HG03066 (cell line): ENCODE measurements around the gene P2RY14.
"Not testable (repeated sequence)": the region's sequence is repeated elsewhere in the genome, so short reads cannot be mapped to it uniquely, and the experiment has no call there.

Source experiments
- ATAC-seq: cut with Tn5 transposase; IDR thresholded peaks from one replicate; pipeline ENCODE4 v1.9.1; 2021; ENCODE audit warnings: low read depth; ENCODE audit not compliant: unreplicated experiment

The P2RY14 gene

GRCh38 chr3:151265166-151265565 lies 13.2 kb downstream of the P2RY14 start:
- no peak for ATAC-seq

GRCh38 chr3:151264605-151265004 lies 13.7 kb downstream of the P2RY14 start:
- no peak for ATAC-seq

DNA sequence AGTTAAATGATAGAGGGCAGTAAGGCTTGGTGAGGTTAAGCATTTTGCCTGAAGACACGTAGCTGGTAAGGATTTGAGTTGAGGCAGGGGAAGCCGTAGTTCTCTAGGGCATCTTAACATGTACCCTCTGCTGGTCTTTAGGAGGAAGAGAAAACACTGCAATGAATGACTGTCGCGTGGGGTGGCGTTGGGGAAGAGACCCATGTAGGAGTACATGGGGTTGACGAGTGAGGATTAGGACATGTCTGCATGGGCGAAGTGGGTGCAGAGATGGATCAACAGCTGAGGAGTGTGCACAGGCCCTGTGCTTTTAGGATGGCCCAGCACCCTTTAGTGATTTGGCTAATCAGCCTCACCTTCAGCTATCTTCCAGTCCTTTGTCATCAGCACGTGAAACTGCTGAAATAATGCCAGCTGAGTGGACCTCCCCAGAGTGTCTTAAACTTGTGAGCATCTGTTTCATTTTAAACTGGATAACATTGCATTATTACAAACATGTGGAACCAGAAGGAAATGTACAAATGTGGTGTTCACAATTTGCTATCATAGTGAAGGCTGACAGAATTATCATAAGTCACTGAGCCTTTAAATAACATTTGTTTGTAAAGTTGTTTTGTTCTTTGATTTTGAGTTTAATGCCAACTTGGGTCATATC lies 15.3 kb downstream of the P2RY14 start:
- ATAC-seq: no peak

DNA sequence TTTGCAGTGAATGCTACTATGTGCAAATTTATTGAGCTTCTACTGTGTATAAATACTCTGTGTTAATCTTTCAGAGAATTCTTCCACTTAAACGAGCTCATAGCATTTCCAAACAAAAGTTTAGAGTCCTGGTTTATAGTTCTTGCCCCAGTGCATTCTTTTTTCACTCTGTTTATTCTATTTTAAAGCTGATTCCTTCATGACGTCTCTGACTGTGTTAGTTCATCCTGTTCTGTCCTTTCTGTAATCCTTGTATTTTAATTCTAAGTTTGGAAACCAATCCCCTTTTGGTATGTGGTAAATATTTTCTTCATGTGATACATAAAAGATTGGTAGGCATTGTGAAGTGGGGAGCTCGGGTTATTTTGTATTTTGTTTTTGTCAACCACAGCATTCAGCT lies 18.7 kb downstream of the P2RY14 start:
- ATAC-seq: no peak

DNA sequence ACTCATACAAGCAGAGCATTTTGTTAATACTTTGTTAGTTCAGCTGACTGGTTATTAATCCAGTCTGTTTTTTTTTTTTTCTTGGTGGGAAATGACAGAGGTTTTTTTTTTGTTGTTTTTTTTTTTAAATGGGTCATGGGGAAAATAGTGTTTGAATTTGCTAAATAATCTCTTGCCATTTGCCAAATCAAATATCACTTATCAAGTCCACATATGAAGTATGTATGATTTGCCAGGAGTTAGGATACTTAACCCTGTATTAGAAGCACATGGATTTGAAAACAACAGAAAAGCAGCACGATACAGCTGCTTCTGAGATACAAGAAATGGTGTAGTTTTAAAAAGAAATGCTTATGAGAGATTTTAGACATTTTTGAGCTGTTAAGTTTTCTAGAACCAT lies 21.6 kb downstream of the P2RY14 start:
- ATAC-seq: no peak

GRCh38 chr3:151248772-151249337 lies 29.5 kb downstream of the P2RY14 start:
- ATAC-seq: no peak

DNA sequence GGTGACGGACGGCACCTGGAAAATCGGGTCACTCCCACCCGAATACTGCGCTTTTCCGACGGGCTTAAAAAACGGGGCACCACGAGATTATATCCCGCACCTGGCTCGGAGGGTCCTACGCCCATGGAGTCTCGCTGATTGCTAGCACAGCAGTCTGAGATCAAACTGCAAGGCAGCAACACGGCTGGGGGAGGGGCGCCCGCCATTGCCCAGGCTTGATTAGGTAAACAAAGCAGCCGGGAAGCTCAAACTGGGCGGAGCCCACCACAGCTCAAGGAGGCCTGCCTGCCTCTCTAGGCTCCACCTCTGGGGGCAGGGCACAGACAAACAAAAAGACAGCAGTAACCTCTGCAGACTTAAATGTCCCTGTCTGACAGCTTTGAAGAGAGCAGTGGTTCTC lies 36.3 kb downstream of the P2RY14 start:
- not testable (repeated sequence) for ATAC-seq

GRCh38 chr3:151236736-151237135 lies 41.6 kb downstream of the P2RY14 start:
- ATAC-seq: no peak

GRCh38 chr3:151236316-151236715 lies 42.0 kb downstream of the P2RY14 start:
- no peak for ATAC-seq

GRCh38 chr3:151234825-151235224 lies 43.5 kb downstream of the P2RY14 start:
- ATAC-seq: no peak

DNA sequence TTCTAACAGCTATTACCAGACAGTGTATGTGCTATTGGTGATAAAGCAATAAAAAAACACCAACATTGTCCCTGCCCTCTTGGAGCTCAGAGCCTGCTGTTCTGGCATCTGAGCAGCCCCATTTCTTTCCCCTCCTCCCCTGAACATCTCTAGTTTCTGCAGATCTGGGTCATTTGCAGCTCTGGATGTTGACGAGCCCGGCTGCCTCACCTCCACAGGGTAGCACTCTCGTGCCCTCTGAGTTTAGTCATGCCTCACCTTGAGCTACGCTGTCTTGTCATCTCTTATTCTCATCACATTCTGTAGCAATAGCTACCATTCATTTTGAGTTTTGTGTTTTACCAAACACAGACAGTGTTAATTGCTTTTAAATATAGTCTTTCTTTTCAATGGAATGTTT lies 45.4 kb downstream of the P2RY14 start:
- ATAC-seq: no peak

DNA sequence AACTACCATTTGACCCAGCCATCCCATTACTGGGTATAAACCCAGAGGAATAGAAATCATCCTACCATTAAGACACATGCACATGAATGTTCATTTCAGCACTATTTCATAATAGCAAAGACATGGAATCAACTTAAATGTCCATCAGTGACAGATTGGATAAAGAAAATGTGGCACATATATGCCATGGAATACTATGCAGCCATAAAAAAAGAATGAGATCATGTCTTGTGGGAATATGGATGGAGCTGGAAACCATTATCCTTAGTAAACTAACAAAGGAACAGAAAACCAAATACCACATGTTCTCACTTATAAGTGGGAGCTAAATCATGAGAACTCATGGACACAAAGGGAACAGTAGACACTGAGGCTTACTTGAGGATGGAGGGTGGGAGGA lies 45.9 kb downstream of the P2RY14 start:
- not testable (repeated sequence) for ATAC-seq

DNA sequence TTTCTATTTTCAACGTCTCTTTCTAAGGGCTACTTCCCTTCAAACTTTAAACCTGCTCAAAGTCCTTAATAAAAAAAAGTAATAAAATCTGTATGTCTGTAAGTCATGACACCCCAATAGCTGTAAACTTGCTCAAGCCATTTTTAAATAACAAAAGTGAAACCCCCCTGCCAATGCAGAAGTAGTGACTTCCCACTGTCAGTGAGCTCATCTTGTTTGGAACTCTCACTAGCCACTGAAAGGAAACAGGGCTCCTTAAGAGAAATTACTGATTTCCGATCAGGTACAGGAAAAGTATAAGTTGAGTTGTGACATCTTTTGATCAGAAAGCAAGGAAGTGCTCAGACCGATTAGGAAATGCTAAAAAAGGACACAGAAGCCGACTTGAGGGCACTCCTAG lies 47.7 kb downstream of the P2RY14 start:
- ATAC-seq: peak; percentile 49

DNA sequence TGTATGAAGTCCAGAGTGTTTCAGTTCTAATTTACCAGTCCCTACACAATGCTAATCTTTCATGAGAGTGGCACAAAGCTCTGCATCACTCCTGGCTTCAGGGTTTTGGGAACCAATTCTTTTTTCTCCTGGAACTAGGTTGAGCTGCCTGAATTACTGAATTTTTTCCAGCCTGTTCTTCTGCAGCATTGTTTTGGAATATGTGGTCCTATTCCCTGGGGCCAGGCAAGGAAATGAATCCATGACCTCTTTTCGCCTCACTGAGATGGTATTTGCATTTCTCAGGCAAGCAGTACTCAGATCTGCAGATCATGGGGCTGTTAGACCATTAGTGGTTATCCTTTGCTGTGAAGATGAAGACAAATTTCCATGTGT lies 49.7 kb downstream of the P2RY14 start:
- ATAC-seq: no peak

DNA sequence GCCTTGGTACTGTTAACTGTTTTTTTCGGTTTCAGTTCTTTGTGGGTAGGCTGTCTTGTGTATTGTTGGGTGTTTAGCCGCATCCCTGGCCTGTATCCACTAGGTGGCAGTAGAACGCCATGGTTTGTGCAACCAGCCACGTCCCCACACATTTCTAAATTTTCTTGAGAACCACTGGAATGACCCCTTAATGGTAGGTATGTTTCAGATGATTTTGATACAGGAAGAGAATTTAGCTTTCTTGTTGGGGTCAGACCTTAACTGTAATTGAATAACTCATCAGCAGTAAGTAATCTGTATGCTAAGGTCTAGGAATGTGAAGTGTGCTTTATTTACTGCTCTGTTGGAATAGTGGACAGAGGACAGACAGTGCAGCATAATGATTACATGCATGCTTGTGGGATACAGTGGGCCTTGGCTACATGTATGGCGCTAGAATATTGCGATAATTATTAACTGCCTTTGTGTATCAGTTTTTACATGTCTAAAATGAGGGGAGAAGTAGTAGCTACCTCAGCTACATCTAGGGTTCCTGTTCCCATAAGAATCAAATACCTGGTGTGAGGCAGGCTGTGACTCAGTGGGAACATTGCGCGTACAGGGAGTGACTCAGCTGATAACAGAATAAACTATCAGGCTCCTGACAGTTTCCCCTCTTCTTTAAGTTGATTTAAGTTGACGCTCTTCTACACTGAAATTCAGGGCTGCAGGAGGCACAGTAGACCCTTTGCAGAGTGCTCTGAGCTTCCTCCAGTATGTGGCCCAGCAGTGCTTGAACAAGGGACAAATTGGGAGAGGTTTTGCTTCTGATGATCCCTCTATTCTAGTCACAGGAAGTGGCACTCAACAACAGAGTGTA lies 50.3 kb downstream of the P2RY14 start:
- ATAC-seq: peak; percentile 82

GRCh38 chr3:151227266-151227806 lies 51.0 kb downstream of the P2RY14 start:
- ATAC-seq: peak; percentile 29

GRCh38 chr3:151226825-151227224 lies 51.5 kb downstream of the P2RY14 start:
- ATAC-seq: no peak

- no peak for ATAC-seq
These were observed 52.2 kb downstream of the P2RY14 start for GRCh38 chr3:151226088-151226563.

DNA sequence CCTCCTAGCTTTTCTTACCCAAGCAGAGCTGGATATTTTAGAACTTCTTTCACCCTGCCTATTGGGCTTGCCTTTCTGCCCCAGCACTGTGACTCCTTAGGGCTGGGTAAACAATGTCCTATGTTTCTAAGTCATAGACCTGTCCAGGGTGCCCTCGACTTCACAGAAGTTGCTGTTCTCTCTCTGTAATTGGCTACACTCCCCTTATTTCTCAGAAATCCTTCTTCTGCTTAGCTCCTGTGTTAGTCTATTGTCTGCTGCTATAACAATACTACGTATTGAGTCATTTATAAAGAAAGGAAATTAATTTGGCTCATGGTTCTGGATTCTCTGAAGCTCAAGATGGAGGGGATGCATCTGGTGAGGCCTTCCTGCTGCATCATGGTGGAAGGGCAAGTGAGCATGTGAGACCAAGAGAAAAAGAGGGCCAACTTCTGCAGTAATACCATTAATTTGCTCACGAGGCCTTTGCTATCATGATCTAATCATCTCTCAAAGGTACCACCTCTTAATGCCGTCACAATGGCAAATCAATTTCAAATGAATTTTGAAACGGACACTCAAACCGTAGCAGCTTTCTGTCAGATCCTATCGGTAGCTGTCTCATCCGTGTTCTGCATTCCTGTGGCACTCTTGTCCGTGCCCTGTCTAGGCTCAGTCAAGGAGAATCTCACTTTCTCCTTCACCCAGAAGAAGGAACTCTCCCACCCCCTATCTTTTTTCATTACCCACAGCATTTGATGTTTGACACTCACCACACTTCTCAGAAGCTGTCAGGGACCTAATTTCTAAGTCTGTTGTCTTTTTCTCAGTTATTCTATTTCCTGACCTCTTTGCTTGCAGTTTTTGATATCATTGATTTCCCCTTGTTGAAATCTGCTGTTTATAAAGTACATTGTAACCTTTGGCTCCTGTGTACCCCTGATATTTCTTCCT lies 53.0 kb downstream of the P2RY14 start:
- no peak for ATAC-seq

DNA sequence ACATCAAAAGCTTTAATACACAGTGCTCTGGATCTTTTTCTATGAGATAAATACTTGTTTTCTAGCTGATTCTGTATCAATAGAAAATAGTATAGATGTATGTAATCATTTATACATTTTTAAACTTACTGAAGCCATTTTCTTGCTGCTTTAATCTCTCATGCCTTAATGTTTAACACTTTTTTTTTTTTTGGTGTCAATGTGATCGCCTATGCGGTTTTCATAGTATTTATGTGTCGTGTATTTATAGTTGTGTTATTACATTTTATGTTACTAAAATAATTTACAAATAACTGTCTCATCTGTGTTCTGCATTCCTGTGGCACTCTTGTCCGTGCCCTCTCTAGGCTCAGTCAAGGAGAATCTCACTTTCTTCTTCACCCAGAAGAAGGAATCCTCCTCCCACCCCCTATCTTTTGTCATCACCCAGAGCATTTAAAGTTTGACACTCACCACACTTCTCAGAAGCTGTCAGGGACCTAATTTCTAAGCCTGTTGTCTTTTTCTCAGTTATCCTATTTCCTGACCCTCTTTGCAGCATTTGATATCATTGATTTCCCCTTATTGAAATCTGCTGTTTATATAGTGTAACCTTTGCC lies 54.0 kb downstream of the P2RY14 start:
- no peak for ATAC-seq
